Glutamatergic neuron (in vitro differentiated cells): Measurements from ENCODE around the gene KLRF1. TPM values are rescaled to one million over a fixed set of nuclear protein-coding genes. Genes with fewer than 3 reads are reported as not detected.

Source experiments
- DNase-seq: peaks from one replicate; pipeline ENCODE4 v3.0.0; 2022
- H3K27ac Mint-ChIP-seq: one replicate; pipeline ENCODE4 v1.8.0; 2020; ENCODE audit warnings: mild to moderate bottlenecking, mixed read lengths, inconsistent platforms; ENCODE audit not compliant: unreplicated experiment
- H3K27me3 Mint-ChIP-seq: one replicate; pipeline ENCODE4 v1.8.0; 2020; ENCODE audit warnings: mild to moderate bottlenecking, moderate library complexity, mixed read lengths, inconsistent platforms; ENCODE audit not compliant: unreplicated experiment
- H3K36me3 Mint-ChIP-seq: one replicate; pipeline ENCODE4 v1.8.0; 2020; ENCODE audit warnings: mild to moderate bottlenecking, mixed read lengths, inconsistent platforms; ENCODE audit not compliant: unreplicated experiment
- H3K4me1 Mint-ChIP-seq: one replicate; pipeline ENCODE4 v1.8.0; 2020; ENCODE audit warnings: mild to moderate bottlenecking, low read depth, mixed read lengths, inconsistent platforms; ENCODE audit not compliant: unreplicated experiment
- H3K4me3 Mint-ChIP-seq: one replicate; pipeline ENCODE4 v1.8.0; 2020; ENCODE audit warnings: mild to moderate bottlenecking, mixed read lengths, inconsistent platforms; ENCODE audit not compliant: unreplicated experiment
- H3K9me3 Mint-ChIP-seq: one replicate; pipeline ENCODE4 v1.8.0; 2020; ENCODE audit warnings: mild to moderate bottlenecking, moderate library complexity, mixed read lengths, inconsistent platforms; ENCODE audit not compliant: unreplicated experiment
- total RNA-seq: library from RNA; stranded (reverse); fragmentation: NEBNext Ultra II Directional; extraction: Animal tissue kit (Norgen Biotek cat#: 25700); gene quantifications from one replicate; pipeline ENCODE4 v1.2.1, GENCODE V29; 2021; ENCODE audit not compliant: unreplicated experiment
- TF ChIP-seq, protein P1 (sequence below): fragments of 200-600 bp; sonication (generic); IDR thresholded peaks from one replicate; pipeline ENCODE4 v1.5.0; 2021; ENCODE audit not compliant: partially characterized antibody, unreplicated experiment

Gene KLRF1
- total RNA-seq, 1 donor from 2014 or later, result not detected

DNA sequence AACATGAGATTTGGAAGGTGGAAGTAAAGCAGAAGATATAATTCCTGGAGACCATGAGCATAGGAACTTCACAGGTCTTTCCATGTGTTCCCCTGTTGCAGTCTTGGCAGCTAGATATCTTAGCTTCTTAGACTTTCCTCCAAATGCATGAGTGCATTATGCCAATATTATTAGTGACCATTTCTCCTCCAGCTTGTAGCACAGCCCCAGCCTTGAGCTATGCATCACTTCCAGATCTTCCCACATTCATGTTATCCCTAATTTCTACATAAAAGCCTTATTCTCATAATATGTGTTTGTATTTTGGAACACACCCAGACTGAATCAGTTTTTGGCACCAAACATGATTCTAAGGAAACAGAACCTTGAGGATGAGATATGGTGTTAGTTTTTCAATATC is 30.9 kb downstream of the KLRF1 start:
- no peaks in the 10 kb centered on the region for H3K27me3 Mint-ChIP-seq
- H3K4me3 Mint-ChIP-seq, result no peak overlapping the region
- H3K9me3 Mint-ChIP-seq, result no peaks in the 10 kb centered on the region
- TF ChIP-seq, protein P1, sequence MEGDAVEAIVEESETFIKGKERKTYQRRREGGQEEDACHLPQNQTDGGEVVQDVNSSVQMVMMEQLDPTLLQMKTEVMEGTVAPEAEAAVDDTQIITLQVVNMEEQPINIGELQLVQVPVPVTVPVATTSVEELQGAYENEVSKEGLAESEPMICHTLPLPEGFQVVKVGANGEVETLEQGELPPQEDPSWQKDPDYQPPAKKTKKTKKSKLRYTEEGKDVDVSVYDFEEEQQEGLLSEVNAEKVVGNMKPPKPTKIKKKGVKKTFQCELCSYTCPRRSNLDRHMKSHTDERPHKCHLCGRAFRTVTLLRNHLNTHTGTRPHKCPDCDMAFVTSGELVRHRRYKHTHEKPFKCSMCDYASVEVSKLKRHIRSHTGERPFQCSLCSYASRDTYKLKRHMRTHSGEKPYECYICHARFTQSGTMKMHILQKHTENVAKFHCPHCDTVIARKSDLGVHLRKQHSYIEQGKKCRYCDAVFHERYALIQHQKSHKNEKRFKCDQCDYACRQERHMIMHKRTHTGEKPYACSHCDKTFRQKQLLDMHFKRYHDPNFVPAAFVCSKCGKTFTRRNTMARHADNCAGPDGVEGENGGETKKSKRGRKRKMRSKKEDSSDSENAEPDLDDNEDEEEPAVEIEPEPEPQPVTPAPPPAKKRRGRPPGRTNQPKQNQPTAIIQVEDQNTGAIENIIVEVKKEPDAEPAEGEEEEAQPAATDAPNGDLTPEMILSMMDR, result no peak
- no peak for DNase-seq
- no peak overlapping the region for H3K27ac Mint-ChIP-seq
- no peaks in the 10 kb centered on the region for H3K36me3 Mint-ChIP-seq
- no peaks in the 10 kb centered on the region for H3K4me1 Mint-ChIP-seq

DNA sequence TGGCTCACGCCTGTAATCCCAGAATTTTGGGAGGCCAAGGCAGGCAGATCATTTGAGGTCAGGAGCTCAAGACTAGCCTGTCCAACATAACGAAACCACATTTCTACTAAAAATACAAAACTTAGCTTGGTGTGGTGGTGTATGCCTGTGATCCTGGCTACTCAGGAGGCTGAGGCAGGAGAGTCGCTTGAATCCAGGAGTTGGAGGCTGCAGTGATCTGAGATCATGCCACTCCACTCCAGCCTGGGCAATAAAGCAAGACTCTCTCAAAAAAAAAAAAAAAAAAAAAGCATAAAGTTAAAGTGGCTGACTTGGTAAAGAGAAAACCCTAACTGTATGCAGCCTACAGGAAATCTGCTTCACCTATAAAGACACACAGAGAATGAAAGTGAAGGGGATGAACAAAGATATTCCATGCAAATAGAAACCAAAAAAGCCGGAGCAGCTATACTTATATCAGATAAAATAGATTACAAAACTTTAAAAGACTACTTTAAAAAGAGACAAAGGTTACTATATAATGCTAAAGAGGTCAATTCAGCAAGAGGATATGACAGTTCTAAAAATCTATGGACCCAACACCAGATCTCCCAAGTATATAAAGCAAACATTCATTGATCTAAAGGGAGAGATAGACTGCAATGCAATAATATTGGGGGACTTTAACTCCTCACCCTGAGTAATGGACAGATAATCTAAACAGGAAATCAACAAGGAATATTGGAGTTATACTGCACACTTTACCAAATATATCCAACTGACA is 37.8 kb downstream of the KLRF1 start:
- no peak overlapping the region for H3K4me3 Mint-ChIP-seq
- no peaks in the 10 kb centered on the region for H3K27me3 Mint-ChIP-seq
- DNase-seq, result no peak
- H3K27ac Mint-ChIP-seq, result no peak overlapping the region
- no peaks in the 10 kb centered on the region for H3K36me3 Mint-ChIP-seq
- no peaks in the 10 kb centered on the region for H3K4me1 Mint-ChIP-seq
- TF ChIP-seq, protein P1, result no peak
- peaks cover 2% of the 10 kb centered on the region for H3K9me3 Mint-ChIP-seq

DNA sequence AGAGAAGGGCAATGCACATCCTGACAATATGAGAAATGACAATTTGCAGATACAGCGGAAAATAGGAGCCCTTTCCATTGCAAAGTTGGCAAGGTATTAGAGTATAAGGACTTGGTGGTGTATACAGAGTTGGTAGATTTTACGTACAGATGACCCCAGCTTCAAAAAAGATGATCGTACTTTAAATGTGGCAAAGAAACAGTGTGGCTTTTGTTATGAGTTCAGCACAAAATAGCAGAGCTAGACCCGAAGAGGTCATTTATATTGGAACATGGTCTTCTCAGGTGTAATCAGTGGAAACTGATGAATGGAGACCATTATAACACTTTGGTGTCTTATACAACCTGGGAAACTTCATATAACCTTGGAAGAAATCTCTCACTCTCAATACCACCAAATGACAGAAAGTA is 39.6 kb downstream of the KLRF1 start:
- Mint-ChIP-seq H3K27me3 (no peaks in the 10 kb centered on the region), H3K4me3 (no peak overlapping the region), H3K4me1 (no peaks in the 10 kb centered on the region), H3K36me3 (no peaks in the 10 kb centered on the region), H3K27ac (no peak overlapping the region), H3K9me3 (peaks cover 2% of the 10 kb centered on the region)
- no peak for DNase-seq
- TF ChIP-seq, protein P1, result no peak

DNA sequence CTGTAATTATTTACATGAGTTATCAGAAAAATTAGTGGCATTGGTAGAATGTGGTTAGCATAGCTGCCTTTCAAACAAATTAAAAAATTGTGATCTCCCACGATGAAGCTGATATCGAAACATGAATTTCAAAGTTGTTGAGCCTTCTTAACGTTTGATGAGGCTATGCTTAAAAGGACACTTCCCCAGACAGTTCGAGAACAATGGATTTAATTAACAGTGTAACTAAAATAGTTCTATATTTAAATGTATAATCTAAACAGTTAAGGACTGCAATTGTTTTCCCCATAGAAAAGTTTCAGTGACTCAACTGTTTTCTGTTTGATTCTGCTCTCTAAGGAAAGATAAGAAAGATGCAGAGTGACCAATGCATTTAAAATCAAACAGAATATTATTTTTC is 40.2 kb downstream of the KLRF1 start:
- Mint-ChIP-seq H3K4me1 (no peaks in the 10 kb centered on the region), H3K4me3 (no peak overlapping the region), H3K36me3 (no peaks in the 10 kb centered on the region), H3K27me3 (no peaks in the 10 kb centered on the region), H3K9me3 (peaks cover 2% of the 10 kb centered on the region), H3K27ac (no peak overlapping the region)
- TF ChIP-seq, protein P1, result no peak
- DNase-seq, result no peak

DNA sequence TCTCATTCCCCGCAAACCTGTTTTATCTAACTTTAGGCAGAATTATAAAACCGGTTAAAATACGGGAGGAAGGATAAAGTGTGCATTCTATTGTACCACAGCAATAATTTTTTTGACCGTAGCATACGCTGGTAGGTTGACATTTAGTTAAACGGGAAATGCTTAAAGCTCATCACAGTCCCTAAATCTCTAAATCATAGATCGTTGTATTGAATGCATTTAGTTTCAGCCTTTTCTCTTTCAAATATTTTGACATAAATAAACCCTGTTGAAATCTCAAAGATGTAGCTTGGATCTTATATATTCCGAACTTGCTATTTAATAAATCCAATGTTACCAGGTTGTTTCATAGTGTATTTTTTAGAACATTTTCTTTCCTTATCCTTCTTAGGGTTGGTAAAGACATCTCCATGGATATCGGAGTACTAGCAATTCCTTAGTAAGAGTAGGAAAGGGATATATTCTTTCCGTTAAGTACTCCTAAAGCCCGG is 41.1 kb downstream of the KLRF1 start:
- TF ChIP-seq, protein P1, result no peak
- Mint-ChIP-seq H3K9me3 (peaks cover 2% of the 10 kb centered on the region), H3K27me3 (no peaks in the 10 kb centered on the region), H3K36me3 (no peaks in the 10 kb centered on the region), H3K4me1 (no peaks in the 10 kb centered on the region), H3K4me3 (no peak overlapping the region), H3K27ac (no peak overlapping the region)
- DNase-seq, result no peak
